Gastrocnemius medialis (tissue), 4 donors: ENCODE results near the gene ACAA2. TPM values are rescaled to one million over a fixed set of nuclear protein-coding genes. Genes with fewer than 3 reads are reported as not detected.

Source experiments
- ATAC-seq, 2 donors: fragments of 150-250 bp; one replicate each; pipeline ENCODE4 v1.9.1; 2016
- DNase-seq, 2 donors: peaks; one replicate each; pipeline ENCODE4 v3.0.0-alpha.2; 2019
- H3K27ac ChIP-seq, 4 donors: fragments of 200-600 bp; sonication (generic); 1 replicate in 1 of 4; 2 replicates in 3 of 4; pipeline ENCODE4 v1.5.1; 2016 to 2018; ENCODE audit warnings: mild to moderate bottlenecking in 2 of 4, moderate library complexity in 1 of 4
- H3K27me3 ChIP-seq, 3 donors: fragments of 200-600 bp; sonication (generic) in 2 of 3; 1 replicate in 1 of 3; 2 replicates in 2 of 3; pipeline versions ENCODE4 v1.5.1 to v1.6.0; 2016 to 2019; ENCODE audit warnings: mild to moderate bottlenecking in 1 of 3, moderate library complexity in 1 of 3
- H3K36me3 ChIP-seq, 2 donors: fragments of 200-600 bp; sonication (generic) in 1 of 2; one replicate each; pipeline ENCODE4 v1.5.1; 2017 to 2018
- H3K4me1 ChIP-seq, 2 donors: fragments of 200-600 bp; sonication (generic) in 1 of 2; one replicate each; pipeline ENCODE4 v1.5.1; 2016 to 2017; ENCODE audit warnings: mild to moderate bottlenecking in 2 of 2
- H3K4me3 ChIP-seq, 4 donors: fragments of 200-600 bp; sonication (generic) in 3 of 4; 1 replicate in 1 of 4; 2 replicates in 3 of 4; pipeline ENCODE4 v1.5.1; 2016 to 2019; ENCODE audit warnings: mild to moderate bottlenecking in 2 of 4
- H3K9me3 ChIP-seq, 3 donors: fragments of 200-600 bp; sonication (generic) in 2 of 3; 1 replicate in 1 of 3; 2 replicates in 2 of 3; pipeline ENCODE4 v1.5.1; 2016 to 2019
- CTCF ChIP-seq, 5 experiments: fragments of 450-650 bp in 3 of 5; fragments of 200-600 bp in 2 of 5; sonication (generic) in 2 of 5; IDR thresholded peaks in 4 of 5; conservative IDR thresholded peaks in 1 of 5; 1 replicate in 4 of 5; 2 replicates in 1 of 5; pipeline ENCODE4 v1.5.1; 2016 to 2019; ENCODE audit warnings: antibody characterized with exemption in 5 of 5, mild to moderate bottlenecking in 3 of 5, moderate library complexity in 3 of 5
- POLR2A ChIP-seq, 2 donors: fragments of 450-650 bp; IDR thresholded peaks; one replicate each; pipeline ENCODE4 v1.6.1; 2017; ENCODE audit warnings: antibody characterized with exemption in 2 of 2, mild to moderate bottlenecking in 2 of 2, moderate library complexity in 2 of 2
- in situ Hi-C, 4 donors: fragments of 200-750 bp; cut with MboI; loops; one replicate each; pipeline versions ENCODE4 v1.15.0 to v1.8.0; 2017; ENCODE audit warnings: low sequenced_read_pairs in 4 of 4
- intact Hi-C: fragments of 100-400 bp; cut with DNase I; formaldehyde crosslinking; loops from one replicate; pipeline ENCODE4 v1.15.1; 2023; ENCODE audit warnings: low total_unique reads
- total RNA-seq, 4 donors: library from RNA; depleted of rRNA; stranded (reverse); fragments of >200 nt; gene quantifications; one replicate each; pipeline versions ENCODE4 v1.1.0 to v1.2.3, GENCODE V29; 2016

ACAA2 gene
- total RNA-seq, 4 donors from 2014 or later: 73.7 to 95.7 (median 79.6) TPM

DNA sequence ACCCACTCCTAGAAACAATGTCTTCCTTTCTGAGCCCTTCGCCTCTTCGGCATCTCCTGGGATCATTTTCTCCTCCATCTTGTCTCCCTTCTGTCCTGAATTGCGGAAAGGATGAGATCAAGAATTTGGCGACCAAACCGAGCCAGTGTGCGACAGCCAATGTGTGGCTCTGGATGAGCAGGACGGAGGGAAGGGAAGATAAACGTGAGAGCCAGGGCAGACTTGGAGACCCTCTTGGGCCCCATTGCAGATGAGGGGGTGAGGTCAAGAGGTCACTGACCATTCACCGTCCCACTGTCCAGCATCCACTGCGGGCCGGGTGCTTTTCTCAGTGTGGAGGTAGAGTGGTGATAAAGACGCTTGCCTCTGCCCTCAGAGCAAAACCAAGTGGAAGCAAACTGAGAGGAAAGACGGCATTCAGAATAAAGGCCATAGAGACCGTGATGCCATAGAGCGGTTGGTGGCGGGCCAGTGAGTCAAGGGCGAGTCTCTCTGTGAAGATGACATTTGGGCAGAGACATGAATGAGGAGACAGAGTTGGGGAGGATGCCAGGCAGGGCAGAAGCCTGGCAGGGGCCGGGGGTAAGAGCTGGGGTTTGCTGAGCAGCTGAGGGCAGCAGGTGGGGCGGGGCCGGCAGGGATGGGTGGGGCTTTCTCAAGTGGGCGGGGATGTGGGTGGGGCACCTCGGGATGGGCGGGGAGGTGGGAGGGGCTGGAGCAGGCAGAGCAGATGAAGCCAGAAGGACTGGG is 55.6 kb downstream of the ACAA2 start:
- no peak for ATAC-seq
- H3K4me3 ChIP-seq: no peak overlapping the region
- no peaks in the 10 kb centered on the region for H3K4me1 ChIP-seq
- no peak for DNase-seq
- no peak overlapping the region for H3K27ac ChIP-seq
- no peaks in the 10 kb centered on the region for H3K9me3 ChIP-seq
- H3K36me3 ChIP-seq: no peaks in the 10 kb centered on the region
- no peak for TF ChIP-seq CTCF (IDR thresholded peaks at IDR 0.05 in 4 of 5, conservative IDR thresholded peaks at IDR 0.05 in 1 of 5)
- TF ChIP-seq POLR2A (IDR thresholded peaks at IDR 0.05): no peak
- intact Hi-C loops (no loop called here), in situ Hi-C loops (loop anchor here in 1 of 4 donors (25.0 kb wide), 1 partner anchor 195 kb away; the partner anchor contains the start of gene LIPG)
- no peaks in the 10 kb centered on the region for H3K27me3 ChIP-seq

GRCh38 chr18:49756671-49757362 is 56.5 kb downstream of the ACAA2 start:
- Histone ChIP-seq H3K27ac (no peak overlapping the region), H3K27me3 (no peaks in the 10 kb centered on the region), H3K4me1 (no peaks in the 10 kb centered on the region), H3K9me3 (no peaks in the 10 kb centered on the region), H3K4me3 (no peak overlapping the region), H3K36me3 (no peaks in the 10 kb centered on the region)
- in situ Hi-C loops (loop anchor here in 1 of 4 donors (25.0 kb wide), 1 partner anchor 195 kb away; the partner anchor contains the start of gene LIPG), intact Hi-C loops (no loop called here)
- no peak for ATAC-seq
- TF ChIP-seq CTCF (IDR thresholded peaks at IDR 0.05 in 4 of 5, conservative IDR thresholded peaks at IDR 0.05 in 1 of 5) (no peak), POLR2A (IDR thresholded peaks at IDR 0.05) (no peak)
- DNase-seq: no peak

DNA sequence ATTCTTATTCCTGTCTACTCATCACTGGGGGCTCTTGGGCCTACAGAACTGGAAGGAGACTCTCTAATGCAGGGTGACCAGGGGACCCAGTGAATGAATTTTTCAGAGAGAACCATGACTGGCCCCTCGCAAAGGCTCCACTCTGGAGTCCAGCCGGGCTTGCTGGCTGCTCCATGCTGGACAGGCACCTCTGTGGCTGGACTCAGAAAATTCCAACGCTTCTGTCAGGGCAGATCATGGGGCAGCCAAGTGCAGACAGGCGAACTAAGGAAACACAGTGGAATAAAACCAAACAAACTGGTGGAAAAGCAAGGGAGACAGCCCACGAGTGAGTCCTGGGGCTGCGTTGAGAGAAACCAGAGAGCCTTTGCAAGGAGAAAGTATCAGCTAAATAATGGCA is 57.2 kb downstream of the ACAA2 start:
- H3K27me3 ChIP-seq: no peaks in the 10 kb centered on the region
- H3K4me3 ChIP-seq: no peak overlapping the region
- no peak for TF ChIP-seq POLR2A (IDR thresholded peaks at IDR 0.05)
- no peak for TF ChIP-seq CTCF (IDR thresholded peaks at IDR 0.05 in 4 of 5, conservative IDR thresholded peaks at IDR 0.05 in 1 of 5)
- in situ Hi-C loops: loop anchor here in 1 of 4 donors (25.0 kb wide), 1 partner anchor 194 kb away; the partner anchor contains the start of gene LIPG
- no peaks in the 10 kb centered on the region for H3K4me1 ChIP-seq
- H3K36me3 ChIP-seq: no peaks in the 10 kb centered on the region
- intact Hi-C loops: no loop called here
- DNase-seq (no peak), ATAC-seq (no peak)
- H3K27ac ChIP-seq: no peak overlapping the region
- H3K9me3 ChIP-seq: no peaks in the 10 kb centered on the region

DNA sequence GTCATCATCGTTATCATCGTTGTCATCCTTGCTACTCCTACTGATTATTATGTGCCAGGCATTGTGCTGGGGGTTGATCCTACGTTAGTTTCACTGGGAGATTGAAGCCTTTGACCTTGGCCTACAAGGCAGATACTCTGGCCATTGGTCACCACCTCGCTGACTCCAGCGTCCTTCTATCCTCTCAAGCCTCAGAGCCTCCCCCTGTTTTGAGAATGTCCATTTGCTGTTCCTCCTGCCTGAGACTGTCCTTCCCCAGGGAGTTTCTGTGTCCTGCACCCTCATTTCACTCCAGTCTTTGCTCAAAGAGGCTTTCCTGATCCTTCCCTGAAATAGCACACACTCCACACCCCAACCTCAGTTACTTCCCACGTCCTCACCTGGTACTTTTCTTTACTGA is 57.8 kb downstream of the ACAA2 start:
- no peaks in the 10 kb centered on the region for H3K27me3 ChIP-seq

More for the DNA sequence above, 57.8 kb downstream of the ACAA2 start:
- Histone ChIP-seq H3K9me3 (no peaks in the 10 kb centered on the region), H3K36me3 (no peaks in the 10 kb centered on the region), H3K4me3 (no peak overlapping the region), H3K4me1 (no peaks in the 10 kb centered on the region), H3K27ac (no peak overlapping the region)
- in situ Hi-C loops (loop anchor here in 1 of 4 donors (25.0 kb wide), 1 partner anchor 193 kb away; the partner anchor contains the start of gene LIPG), intact Hi-C loops (no loop called here)
- DNase-seq: no peak
- ATAC-seq: no peak
- TF ChIP-seq CTCF (IDR thresholded peaks at IDR 0.05 in 4 of 5, conservative IDR thresholded peaks at IDR 0.05 in 1 of 5) (no peak), POLR2A (IDR thresholded peaks at IDR 0.05) (no peak)
